GM18870 (cell line): ENCODE measurements around the gene TFB2M.

Source experiments
- ATAC-seq: cut with Tn5 transposase; IDR thresholded peaks from one replicate; pipeline ENCODE4 v1.9.1; 2021; ENCODE audit warnings: moderate library complexity; ENCODE audit not compliant: unreplicated experiment

Gene TFB2M

DNA sequence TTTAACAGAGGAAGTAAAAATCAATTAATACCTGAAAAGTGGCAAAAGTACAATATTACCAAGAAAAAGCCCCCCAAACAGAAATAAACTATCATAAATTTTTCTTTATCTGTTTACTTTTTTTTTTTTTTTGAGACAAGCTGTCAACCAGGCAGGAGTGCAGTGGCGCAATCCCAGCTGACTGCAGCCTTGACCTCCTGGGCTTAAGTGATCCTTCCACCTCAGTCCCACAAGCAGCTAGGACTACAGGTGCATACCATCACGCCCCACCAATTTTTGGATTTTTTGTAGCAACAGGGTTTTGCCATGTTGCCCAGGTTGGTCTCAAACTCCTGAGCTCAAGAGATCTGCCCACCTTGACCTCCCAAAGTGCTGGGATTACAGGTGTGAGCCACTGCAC, 8.0 kb downstream of the TFB2M start:
- no peak for ATAC-seq

DNA sequence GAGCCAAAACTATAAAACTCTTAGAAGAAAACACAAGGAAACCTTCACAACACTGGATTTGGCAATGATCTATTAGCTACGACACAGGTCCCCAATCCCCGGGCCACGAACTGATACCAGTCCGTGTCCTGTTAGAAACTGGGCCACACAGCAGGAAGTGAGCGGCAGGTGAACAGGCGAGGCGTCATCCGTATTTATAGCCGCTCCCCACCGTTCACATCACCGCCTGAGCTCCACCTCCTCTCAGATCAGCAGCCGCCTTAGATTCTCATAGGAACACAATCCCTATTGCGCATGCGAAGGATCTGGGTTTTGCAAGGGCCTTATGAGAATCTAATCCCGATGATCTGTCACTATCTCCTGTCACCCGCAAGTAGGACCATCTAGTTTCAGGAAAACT, 11.9 kb downstream of the TFB2M start:
- ATAC-seq, result no peak

- no peak for ATAC-seq
Measured at GRCh38 chr1:246552110-246552509, 14.0 kb downstream of the TFB2M start.

- ATAC-seq, result no peak
Measured at GRCh38 chr1:246550402-246550801, 15.7 kb downstream of the TFB2M start.

DNA sequence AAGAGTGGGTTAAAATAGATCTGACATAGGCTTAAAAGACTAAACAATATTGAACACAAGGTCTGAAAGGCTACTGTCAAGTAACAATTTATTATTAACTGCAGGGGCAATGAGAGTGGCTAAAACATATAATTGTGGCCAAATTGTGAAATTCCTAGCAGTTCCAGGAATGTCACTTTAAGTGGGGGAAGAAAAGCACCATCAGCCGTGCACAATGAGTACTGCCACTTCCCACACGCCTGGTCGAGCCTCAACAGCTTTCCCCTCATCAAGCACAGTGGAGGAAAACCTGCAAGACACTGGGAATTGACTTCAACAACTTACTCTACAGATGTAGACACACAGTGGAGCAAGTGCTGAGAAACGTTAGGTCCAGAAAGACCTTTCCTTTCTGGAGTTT, 16.4 kb downstream of the TFB2M start:
- no peak for ATAC-seq

- no peak for ATAC-seq
Measured at GRCh38 chr1:246544001-246544400, 22.1 kb downstream of the TFB2M start.

- no peak for ATAC-seq
Measured at GRCh38 chr1:246540738-246541491, 25.1 kb downstream of the TFB2M start.

- ATAC-seq, result no peak
Measured at GRCh38 chr1:246537887-246538286, 28.2 kb downstream of the TFB2M start.

DNA sequence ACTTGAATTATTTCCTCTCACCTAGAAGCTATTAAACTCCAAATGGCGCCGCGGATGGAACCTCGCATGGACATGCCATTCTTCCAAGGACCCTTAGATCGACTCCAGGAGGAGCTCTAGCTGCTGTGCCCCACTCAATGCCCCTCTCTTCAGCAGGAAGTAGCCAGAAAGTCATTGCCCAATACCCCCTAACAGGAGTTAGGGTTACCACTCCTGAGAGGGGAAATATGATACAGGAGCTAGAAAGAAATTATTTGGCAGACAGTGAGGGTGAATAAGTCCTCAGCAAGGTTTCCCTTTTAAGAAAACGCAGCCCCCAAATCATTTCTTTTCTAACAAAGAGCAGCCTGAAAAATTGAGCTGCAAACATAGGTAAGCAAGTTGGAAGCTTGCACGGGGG, 28.6 kb downstream of the TFB2M start:
- ATAC-seq, result no peak

DNA sequence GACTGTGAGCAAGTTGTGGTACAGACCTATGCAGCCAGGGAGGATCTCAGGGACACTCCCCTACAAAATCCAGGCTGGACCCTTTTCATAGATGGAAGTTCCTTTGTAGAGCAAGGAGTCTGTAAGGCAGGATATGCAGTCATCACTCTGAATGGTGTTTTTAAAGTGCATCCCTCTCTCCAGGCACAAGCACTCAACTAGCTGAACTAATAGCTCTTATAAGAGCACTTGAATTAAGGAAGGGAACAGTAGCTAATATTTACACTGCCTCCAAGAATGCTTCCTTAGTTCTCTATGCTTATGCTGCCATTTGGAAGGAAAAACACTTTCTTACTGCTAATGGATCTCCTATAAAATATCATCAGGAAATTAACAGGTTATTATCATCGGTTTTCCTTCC, 31.9 kb downstream of the TFB2M start:
- ATAC-seq, result no peak

DNA sequence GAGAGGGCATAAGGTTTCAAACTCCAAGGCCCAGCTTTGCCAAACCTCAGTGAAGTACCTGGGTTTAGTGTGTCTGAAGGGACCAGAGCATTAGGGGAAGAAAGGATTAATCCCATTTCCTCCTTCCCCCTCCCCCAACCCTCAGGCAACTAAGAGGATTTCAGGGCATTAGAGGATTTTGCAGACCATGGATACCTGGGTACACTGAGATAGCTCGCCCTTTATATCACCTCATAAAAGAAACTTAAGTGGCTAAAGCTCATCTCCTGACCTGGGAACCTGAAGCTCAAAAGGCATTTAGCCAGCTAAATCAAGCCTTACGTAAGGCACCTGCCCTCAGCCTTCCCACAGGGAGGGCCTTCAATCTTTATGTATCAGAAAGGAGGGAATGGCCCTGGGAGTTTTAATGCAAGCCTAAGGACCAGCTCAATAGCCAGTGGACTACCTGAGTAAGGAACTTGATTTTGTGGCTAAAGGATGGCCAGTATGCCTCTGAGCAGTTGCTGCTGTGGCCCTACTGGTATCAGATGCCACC, 32.6 kb downstream of the TFB2M start:
- no peak for ATAC-seq

- no peak for ATAC-seq
Measured at GRCh38 chr1:246532519-246532918, 33.5 kb downstream of the TFB2M start.

DNA sequence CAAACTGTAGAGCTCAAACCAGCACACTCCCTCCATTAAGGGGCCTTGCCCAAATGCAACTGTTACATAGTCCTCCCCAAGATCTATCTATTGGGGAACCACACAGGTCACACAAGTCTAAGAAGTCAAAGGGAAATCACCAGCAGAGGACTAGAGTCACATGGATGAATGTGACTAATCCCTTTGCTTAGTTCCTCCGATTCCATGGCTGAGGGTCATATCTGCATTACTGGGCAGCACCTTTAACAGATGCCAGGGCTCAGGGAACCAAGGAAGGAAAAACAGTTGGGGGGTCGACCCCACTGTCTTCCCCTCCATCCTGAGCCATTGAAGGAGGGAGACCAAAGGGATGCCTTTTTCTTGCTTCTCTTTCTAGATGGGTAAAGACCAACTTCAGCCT, 35.6 kb downstream of the TFB2M start:
- ATAC-seq, result no peak

- ATAC-seq, result no peak
Measured at GRCh38 chr1:246528933-246529731, 36.9 kb downstream of the TFB2M start.

- ATAC-seq, result no peak
Measured at GRCh38 chr1:246527402-246528088, 38.5 kb downstream of the TFB2M start.

DNA sequence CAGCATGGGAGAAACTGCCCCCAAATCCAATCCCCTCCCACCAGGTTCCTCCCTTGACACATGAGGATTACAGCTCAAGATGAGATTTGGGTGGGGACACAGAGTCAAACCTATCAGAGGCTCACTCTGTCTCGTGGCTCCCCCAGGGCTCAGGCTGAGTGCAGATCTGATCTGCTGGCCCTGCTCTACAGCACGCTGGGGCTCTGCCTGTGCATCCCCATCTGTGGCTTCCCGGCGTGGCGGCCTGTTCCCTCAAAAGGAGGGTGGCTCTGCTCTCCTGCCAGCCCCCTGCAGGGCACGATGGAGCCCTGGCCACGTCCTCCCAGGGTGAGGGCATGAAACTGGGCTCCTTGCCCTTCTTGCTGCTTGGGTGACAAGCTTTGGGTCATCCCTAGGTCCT, 39.1 kb downstream of the TFB2M start:
- no peak for ATAC-seq

GRCh38 chr1:246526380-246526779, 39.7 kb downstream of the TFB2M start:
- no peak for ATAC-seq

- no peak for ATAC-seq
Measured at GRCh38 chr1:246519514-246519913, 46.5 kb downstream of the TFB2M start.

DNA sequence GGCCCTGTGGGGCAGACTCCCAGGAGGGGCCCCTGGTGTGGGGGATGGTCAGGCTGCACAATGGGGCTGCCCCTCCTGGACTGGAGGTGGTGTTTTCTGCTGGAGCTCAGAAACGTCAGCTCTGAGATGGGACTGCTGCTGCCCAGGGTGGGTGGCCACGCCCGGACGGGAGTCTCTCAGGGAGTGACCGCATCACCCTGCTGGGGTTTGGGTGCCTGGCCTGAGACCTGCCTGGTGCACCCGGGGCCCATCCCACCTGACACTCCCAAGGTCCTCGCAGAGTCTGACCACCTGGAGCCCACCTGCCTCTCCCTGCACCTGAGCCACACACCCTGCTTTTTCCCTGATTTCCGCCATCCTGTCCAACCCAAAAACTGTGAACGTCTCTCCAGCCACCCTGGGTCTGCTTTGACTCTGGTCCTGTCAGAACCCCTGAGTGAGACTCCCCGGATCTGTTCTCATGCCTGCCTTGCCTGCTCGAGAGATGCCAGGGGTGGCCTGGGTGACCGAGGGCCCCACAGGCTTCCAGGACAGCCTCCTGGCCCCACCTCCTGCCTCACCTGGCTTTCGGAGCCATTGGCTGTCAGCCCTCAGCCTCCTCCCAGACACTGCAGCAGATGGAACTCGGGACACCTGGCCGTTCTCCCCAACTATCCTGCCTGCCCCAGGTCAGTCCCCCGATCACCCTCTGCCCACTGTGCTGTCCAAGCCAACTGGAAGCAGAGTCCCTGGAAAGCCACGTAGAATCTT, 47.4 kb downstream of the TFB2M start:
- no peak for ATAC-seq

DNA sequence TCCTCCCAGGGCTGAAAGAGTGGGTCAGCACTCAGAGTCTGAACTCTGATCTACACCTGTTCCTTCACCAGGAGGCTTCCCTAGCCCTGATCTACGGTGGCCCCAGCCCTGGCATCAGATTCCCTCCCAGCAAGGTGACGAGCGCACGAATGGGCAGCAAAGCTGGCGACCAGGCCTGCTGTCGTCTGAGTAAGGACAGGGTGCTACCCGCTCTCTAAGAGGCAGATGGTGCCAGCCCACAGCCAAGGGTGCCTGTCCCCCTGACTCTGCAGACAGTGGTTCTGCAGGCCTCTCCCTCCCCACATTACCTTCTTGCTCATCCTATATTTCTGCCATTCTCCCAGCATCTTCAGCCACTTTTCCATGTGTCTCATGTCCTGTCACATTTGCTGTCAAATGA, 48.7 kb downstream of the TFB2M start:
- ATAC-seq, result no peak

GRCh38 chr1:246516126-246516525, 49.9 kb downstream of the TFB2M start:
- no peak for ATAC-seq
